ENCODE results near the gene IQCH.

The IQCH gene

GRCh38 chr15:67296684-67297083 lies 42.1 kb downstream of the IQCH start:
- DNase-seq (ENCODE audit: low read depth in 1 of 2, low spot score in 1 of 2): no peak

- DNase-seq (ENCODE audit: low read depth in 1 of 2, low spot score in 1 of 2): no peak
Observed at GRCh38 chr15:67300266-67301025, 45.9 kb downstream of the IQCH start.

- no peak for DNase-seq (ENCODE audit: low read depth in 1 of 2, low spot score in 1 of 2)
Observed at GRCh38 chr15:67303490-67304363, 49.1 kb downstream of the IQCH start.

- no peak for DNase-seq (ENCODE audit: low read depth in 1 of 2, low spot score in 1 of 2)
Observed at GRCh38 chr15:67304778-67305177, 50.2 kb downstream of the IQCH start.

DNA sequence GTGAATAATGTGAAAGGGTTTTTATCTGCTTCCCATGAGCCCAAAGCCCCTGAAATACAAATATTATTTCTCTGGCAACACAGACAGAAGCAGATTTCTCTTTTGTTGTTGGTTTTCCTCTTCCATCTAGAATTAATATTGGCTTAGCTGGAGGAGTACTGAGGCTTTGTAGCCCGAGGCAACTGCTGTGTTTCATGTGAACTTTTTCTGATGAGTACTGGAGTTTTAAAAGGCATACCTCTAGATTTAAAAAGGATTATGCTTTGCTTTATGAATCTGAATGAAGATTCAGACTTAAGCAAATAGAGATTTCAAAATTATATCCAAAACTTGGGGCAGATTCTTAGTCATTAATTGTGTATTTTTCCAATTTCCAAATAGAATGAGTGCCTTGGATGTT lies 50.9 kb downstream of the IQCH start:
- no peak for DNase-seq (ENCODE audit: low read depth in 1 of 2, low spot score in 1 of 2)

DNA sequence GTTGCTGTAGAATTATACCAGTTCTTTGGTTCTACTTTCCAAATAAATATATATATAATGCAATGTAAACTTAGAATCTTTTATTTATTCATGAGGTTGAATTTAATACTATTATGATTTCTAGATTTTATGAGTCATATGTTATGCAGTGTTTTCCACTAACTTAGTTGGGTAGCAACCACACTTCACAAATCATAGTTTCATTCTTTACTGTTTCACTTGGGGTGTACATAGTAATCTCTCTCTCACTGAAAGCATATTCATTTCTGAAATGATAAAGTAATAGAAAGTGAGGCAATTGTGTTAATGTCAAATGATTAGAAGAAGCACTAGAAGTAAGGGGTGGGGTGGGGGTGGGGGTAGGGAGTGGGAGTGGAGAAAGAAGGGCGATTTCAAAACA lies 52.6 kb downstream of the IQCH start:
- DNase-seq (ENCODE audit: low read depth in 1 of 2, low spot score in 1 of 2): no peak

GRCh38 chr15:67307889-67308597 lies 53.5 kb downstream of the IQCH start:
- no peak for DNase-seq (ENCODE audit: low read depth in 1 of 2, low spot score in 1 of 2)

- no peak for DNase-seq (ENCODE audit: low read depth in 1 of 2, low spot score in 1 of 2)
Observed at GRCh38 chr15:67311731-67312130, 57.1 kb downstream of the IQCH start.

DNA sequence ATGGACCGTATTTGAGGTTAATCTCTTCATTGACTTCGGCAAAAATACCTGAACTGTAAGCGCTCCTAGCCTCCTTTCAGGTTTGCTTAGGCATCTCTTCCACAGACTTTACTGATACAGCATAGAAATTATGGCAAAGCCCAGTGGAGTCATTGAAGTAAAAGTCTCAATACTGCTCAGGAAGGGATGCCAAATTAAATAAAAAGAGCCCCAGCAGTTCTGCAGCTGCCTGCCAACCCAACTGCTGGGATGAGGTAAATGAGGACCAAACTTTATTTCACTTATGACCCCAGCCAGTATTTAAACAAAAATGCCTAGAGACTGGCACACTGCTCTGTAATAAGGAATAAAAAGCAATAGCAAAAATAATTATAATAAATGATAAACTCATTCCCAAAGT lies 65.4 kb downstream of the IQCH start:
- DNase-seq (ENCODE audit: low read depth in 1 of 2, low spot score in 1 of 2): no peak

DNA sequence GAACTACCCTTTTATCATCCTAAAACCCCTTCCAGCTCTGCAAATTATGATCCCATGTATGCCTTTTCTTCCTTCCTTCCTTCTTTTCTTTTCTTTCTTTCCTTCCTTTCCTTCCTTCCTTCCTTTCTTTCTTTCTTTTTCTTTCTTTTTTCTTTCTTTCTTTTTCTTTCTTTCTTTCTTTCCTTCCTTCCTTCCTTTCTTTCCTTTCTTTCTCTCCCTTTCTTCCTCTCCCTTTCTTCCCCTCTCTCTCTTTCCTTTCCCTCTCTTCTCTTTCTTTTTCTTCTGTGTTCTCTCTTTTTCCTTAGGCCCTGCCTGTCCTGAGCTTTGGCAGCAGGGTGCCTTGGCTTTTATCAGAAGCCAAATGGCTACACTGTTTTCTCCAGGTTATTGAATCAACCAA lies 66.8 kb downstream of the IQCH start:
- no peak for DNase-seq (ENCODE audit: low read depth in 1 of 2, low spot score in 1 of 2)

- DNase-seq (ENCODE audit: low read depth in 1 of 2, low spot score in 1 of 2): no peak
Observed at GRCh38 chr15:67322481-67322880, 67.9 kb downstream of the IQCH start.

DNA sequence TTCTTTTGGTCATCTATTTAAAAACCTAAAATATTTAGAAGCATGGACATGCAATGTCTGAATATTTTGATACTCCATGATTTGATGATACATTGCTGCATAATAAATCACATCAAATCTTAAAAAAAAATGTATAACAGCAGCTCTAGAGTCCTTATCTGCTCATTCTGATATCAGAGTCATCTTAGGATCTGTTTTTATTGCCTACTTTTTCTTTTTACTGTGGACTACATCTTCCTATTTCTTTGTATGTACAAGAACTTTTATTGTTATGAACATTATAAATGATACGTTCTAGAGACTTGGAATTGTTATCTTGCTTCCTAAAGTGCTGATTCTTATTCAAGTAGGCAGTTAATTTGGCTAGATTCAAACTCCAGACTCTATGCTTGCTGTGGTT lies 72.7 kb downstream of the IQCH start:
- no peak for DNase-seq (ENCODE audit: low read depth in 1 of 2, low spot score in 1 of 2)

DNA sequence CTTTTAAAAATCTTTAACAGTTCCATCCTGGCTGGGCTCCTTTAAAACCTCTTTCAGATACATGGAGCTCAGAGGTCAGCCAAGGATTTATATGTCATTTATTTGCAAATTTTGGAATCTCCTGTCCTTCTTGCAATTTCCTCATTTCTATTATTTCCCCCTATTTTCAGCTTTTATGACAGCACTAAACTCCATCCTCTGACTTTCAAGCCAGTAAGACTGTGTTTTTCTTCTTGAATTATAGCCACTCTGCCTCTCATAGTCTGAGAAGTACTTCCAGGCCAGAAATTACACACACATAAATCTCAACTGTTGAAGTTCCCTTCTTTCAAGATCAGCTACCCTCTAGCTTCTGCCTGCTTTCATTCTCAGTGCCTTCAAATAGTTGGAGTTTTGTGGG lies 73.2 kb downstream of the IQCH start:
- DNase-seq (ENCODE audit: low read depth in 1 of 2, low spot score in 1 of 2): no peak

GRCh38 chr15:67329984-67330733 lies 75.6 kb downstream of the IQCH start:
- DNase-seq (ENCODE audit: low read depth in 1 of 2, low spot score in 1 of 2): no peak

DNA sequence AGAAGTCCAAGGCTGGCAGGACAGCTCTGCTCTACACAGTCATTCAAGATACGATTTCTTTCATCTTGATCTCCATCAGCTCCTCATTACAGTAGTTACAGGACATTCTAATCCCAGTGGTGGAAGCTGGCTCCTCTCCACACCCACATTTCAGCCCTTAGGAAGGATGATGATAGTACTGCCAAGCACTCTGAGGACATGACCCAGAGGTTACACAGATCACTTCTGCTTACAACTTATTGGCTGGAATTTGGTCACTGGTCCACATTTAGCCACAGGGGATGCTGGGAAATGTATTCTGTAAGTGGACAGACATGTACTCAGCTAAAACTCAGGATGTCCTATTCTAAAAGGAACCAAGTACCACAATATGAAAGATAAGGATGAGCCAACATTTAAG lies 77.1 kb downstream of the IQCH start:
- no peak for DNase-seq (ENCODE audit: low read depth in 1 of 2, low spot score in 1 of 2)

GRCh38 chr15:67335026-67335425 lies 80.4 kb downstream of the IQCH start:
- no peak for DNase-seq (ENCODE audit: low read depth in 1 of 2, low spot score in 1 of 2)

DNA sequence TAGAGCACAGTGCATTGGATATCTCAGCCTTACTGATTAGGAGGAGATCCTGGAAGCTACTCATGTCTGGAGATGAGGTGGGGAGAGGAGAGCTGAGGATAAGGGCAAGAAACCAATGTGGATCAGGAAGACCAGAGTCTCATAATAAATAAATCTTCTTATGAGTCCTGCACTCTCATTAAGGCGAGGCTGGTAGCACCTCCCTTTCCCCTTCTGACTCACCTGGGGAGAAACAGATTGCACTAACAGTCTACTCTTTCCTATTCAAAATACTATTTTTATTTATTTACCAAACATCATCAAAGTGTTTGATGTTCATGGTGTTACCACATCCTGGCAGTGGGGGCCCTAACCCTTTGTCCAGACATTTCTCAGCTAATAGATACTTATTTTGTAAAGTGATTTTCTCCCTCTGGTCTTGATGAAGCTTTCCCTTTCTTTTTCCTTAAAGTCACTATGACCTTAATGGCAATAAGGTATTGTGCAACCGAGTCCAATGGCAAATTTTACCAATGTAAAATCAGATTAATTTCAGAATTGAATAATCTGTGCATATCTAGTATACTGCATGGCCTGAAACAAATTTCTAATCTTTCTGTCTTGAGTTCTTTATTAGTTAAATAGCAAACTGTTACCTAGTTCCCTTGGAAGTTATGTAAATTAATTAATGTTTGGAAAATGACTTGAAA lies 81.1 kb downstream of the IQCH start:
- no peak for DNase-seq (ENCODE audit: low read depth in 1 of 2, low spot score in 1 of 2)

- no peak for DNase-seq (ENCODE audit: low read depth in 1 of 2, low spot score in 1 of 2)
Observed at GRCh38 chr15:67340630-67341029, 86.0 kb downstream of the IQCH start.

DNA sequence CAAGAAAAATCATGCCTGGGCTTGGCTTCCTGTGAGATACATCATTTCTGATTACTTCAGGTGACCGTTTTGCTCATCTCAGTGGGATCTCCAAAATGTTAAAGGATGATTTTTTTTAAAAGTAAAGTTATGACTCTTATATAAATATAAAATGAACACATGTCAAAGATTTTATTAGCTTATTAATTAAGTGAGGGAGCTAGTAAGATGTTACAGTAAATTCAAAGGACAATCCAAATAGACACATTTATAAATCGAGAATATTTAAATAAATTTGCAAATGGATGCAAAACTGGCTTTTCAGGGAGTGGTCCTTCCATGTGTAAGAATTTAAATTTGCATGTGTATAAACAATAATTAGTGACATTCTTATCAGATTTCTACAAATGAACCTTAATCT lies 87.0 kb downstream of the IQCH start:
- DNase-seq (ENCODE audit: low read depth in 1 of 2, low spot score in 1 of 2): no peak

DNA sequence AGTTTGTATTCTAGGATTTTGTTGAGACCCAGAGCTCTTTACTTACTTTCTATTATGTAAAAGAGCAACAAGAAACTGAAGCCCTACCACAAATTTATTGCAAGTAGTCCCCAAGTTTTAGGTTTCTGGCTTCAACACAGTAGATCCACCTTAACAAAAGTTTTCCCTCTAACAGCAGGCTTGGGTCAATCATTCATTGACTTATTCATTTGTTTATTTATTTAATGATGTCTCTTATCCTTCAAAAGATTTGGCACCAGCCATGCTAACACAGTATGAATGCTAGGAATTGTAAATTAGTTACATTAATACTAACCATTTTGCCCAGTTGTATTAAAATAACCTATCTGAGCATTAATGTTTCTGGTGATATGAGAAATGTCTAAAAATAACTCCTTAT lies 88.6 kb downstream of the IQCH start:
- DNase-seq (ENCODE audit: low read depth in 1 of 2, low spot score in 1 of 2): no peak

DNA sequence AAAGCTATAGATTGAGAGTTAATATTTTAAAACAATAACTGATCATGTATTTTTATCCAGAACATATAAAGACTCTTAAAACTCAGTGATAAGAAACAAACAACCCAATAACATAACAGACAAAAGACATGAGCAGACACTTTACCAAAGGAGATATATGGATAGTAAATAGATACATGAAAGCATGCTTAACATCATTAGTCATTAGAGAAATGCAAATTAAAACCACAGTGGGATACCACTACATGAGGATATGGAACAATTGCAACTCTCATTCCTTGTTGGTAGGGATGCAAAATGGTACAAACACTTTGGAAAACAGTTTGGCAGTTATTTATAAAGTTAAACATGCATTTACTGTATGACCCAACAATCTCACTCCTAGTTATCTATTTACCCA lies 95.0 kb downstream of the IQCH start:
- no peak for DNase-seq (ENCODE audit: low read depth in 1 of 2, low spot score in 1 of 2)

Measured in stimulated activated CD4-positive, alpha-beta T cell treated with anti-CD3 and anti-CD28 coated beads, Interleukin-15, amount 100 ng/mL, for 1 hour (primary cell).